K562 (cell line): ENCODE measurements around the gene RIOK3. TPM values are rescaled to one million over a fixed set of nuclear protein-coding genes. Genes with fewer than 3 reads are reported as not detected.

ENCODE experiments used
- ATAC-seq: fragments of 200-7000 bp; cut with Tn5 transposase; 3 replicates; pipeline ENCODE4 v1.9.1; 2020; ENCODE audit warnings: moderate library complexity
- BruUV-seq: library from RNA; stranded (reverse); fragments of 400-500 nt; replicated peaks from 2 replicates; lab custom pipeline; 2021; lab: Mats Ljungman, UMichigan
- CTCF ChIA-PET: fragments of 300-600 bp; formaldehyde crosslinking; extraction: SDS; loops from one replicate; lab custom pipeline; 2021; ENCODE audit warnings: low intra/inter-chr PET ratio; lab: Yijun Ruan, JAX
- POLR2A ChIA-PET: fragments of 300-600, 350-650 bp; sonication (Branson Sonifier 250); formaldehyde crosslinking; extraction: SDS; loops from one replicate; lab custom pipeline; 2021; ENCODE audit warnings: antibody characterized with exemption, inconsistent platforms; lab: Yijun Ruan, JAX
- DNase-seq, 4 experiments: peaks; one replicate each; pipeline versions ENCODE4 v3.0.0 to v3.0.0-alpha.2; 2011 to 2018; ENCODE audit warnings: low spot score in 3 of 4, mixed read lengths in 3 of 4; ENCODE audit errors: extremely low read depth in 1 of 4
- FAIRE-seq: peaks from 2 replicates; lab custom pipeline; 2011; peaks lifted over from hg19 to GRCh38; lab: Jason Lieb, UNC
- H2AFZ ChIP-seq: 2 replicates; pipeline ENCODE4 v1.6.0; 2011; ENCODE audit warnings: low read depth, low read length, control low read depth, inconsistent platforms
- H3K27ac ChIP-seq: fragments of 200-600 bp; 3 replicates; pipeline ENCODE4 v1.8.0; 2011; ENCODE audit warnings: low read depth, mild to moderate bottlenecking, control low read depth, inconsistent platforms, low read length, moderate library complexity, mixed read lengths; ENCODE audit errors: extremely low read depth
- H3K27me3 ChIP-seq, 2 experiments: fragments of 300-600 bp in 1 of 2; 2 replicates in 1 of 2; 3 replicates in 1 of 2; pipeline versions ENCODE4 v1.6.0 to v1.8.0; 2011; ENCODE audit warnings: inconsistent platforms in 2 of 2, low read length in 2 of 2, mild to moderate bottlenecking in 1 of 2, mixed read lengths in 1 of 2, moderate library complexity in 1 of 2; ENCODE audit not compliant: control insufficient read depth in 2 of 2, insufficient read depth in 2 of 2
- H3K36me3 ChIP-seq: fragments of 300-600 bp; 3 replicates; pipeline ENCODE4 v1.8.0; 2011; ENCODE audit warnings: mild to moderate bottlenecking, low read length, inconsistent platforms; ENCODE audit not compliant: control insufficient read depth, insufficient read depth
- H3K4me1 ChIP-seq, 2 experiments: fragments of 200-600 bp in 1 of 2; replicated peaks in 1 of 2; 2 replicates in 1 of 2; 3 replicates in 1 of 2; pipeline versions ENCODE4 v1.5.1 to v1.8.0; 2011; ENCODE audit warnings: inconsistent platforms in 2 of 2, low read length in 2 of 2, mild to moderate bottlenecking in 1 of 2, mixed read lengths in 1 of 2, moderate library complexity in 1 of 2; ENCODE audit not compliant: control insufficient read depth in 2 of 2, insufficient read depth in 2 of 2
- H3K4me2 ChIP-seq: 2 replicates; pipeline ENCODE4 v1.6.1; 2011; ENCODE audit warnings: low read length, control low read depth, inconsistent platforms, mixed read lengths; ENCODE audit not compliant: insufficient read depth
- H3K4me3 ChIP-seq: fragments of 200-600 bp; sonication (generic), shearing (Covaris generic); 2 replicates; pipeline ENCODE4 v1.5.1; 2016; ENCODE audit warnings: control low read depth, inconsistent platforms
- H3K79me2 ChIP-seq: fragments of 200-600 bp; 3 replicates; pipeline ENCODE4 v1.8.0; 2011; ENCODE audit warnings: low read length, inconsistent platforms; ENCODE audit not compliant: control insufficient read depth, insufficient read depth
- H3K9ac ChIP-seq, 2 experiments: 2 replicates each; pipeline versions ENCODE4 v1.6.0 to v1.6.1; 2011; ENCODE audit warnings: low read depth in 2 of 2, low read length in 2 of 2, control low read depth in 1 of 2, inconsistent platforms in 1 of 2, mild to moderate bottlenecking in 1 of 2, mixed read lengths in 1 of 2; ENCODE audit not compliant: insufficient read depth in 1 of 2
- H3K9me1 ChIP-seq: one replicate; pipeline ENCODE4 v1.6.0; 2011; ENCODE audit warnings: inconsistent platforms, mild to moderate bottlenecking, low read length, moderate library complexity; ENCODE audit not compliant: control insufficient read depth, insufficient read depth
- H3K9me3 ChIP-seq: replicated peaks from 2 replicates; pipeline ENCODE4 v1.5.1; 2011; ENCODE audit warnings: low read depth, low read length, inconsistent platforms; ENCODE audit not compliant: control insufficient read depth, insufficient read depth
- H4K20me1 ChIP-seq: replicated peaks from 2 replicates; pipeline ENCODE4 v1.6.1; 2011; ENCODE audit warnings: low read length, inconsistent platforms, mixed read lengths; ENCODE audit not compliant: control insufficient read depth, insufficient read depth
- CAMTA2 ChIP-seq: fragments of 250-450 bp; sonication (Bioruptor Pico); conservative IDR thresholded peaks from 2 replicates; pipeline ENCODE4 v1.5.1; 2022
- CBFB ChIP-seq: sonication (generic); formaldehyde crosslinking; IDR thresholded peaks from 2 replicates; pipeline ENCODE4 v1.4.0; 2020; ENCODE audit warnings: mild to moderate bottlenecking, missing genetic modification reagents
- E2F4 ChIP-seq: sonication (generic); formaldehyde crosslinking; IDR thresholded peaks from 2 replicates; pipeline ENCODE4 v1.8.0; 2022; ENCODE audit warnings: mild to moderate bottlenecking, low read depth, missing genetic modification reagents
- HDAC6 ChIP-seq: IDR thresholded peaks from 2 replicates; pipeline ENCODE4 v1.6.1; 2012; ENCODE audit warnings: low read depth, mild to moderate bottlenecking, control low read depth, inconsistent platforms, low read length, moderate library complexity
- HEY1 ChIP-seq: fragments of 250-450 bp; sonication (Bioruptor Pico); IDR thresholded peaks from 2 replicates; pipeline ENCODE4 v1.5.0; 2020; ENCODE audit warnings: mild to moderate bottlenecking, moderate library complexity, borderline replicate concordance
- NCOA6 ChIP-seq: fragments of 450-650 bp; IDR thresholded peaks from 2 replicates; pipeline ENCODE4 v1.6.1; 2017; ENCODE audit warnings: mild to moderate bottlenecking
- PHB2 ChIP-seq: fragments of 450-650 bp; IDR thresholded peaks from 2 replicates; pipeline ENCODE4 v1.6.1; 2017; ENCODE audit warnings: low read depth
- U2AF1 ChIP-seq: fragments of 200-400 bp; formaldehyde crosslinking; optimal IDR thresholded peaks from 2 replicates; pipeline ENCODE3; 2017; ENCODE audit warnings: mild to moderate bottlenecking, low read depth, low read length, moderate library complexity
- ZNF696 ChIP-seq: fragments of 250-450 bp; sonication (Bioruptor Pico); conservative IDR thresholded peaks from 2 replicates; pipeline ENCODE4 v1.4.0; 2020; ENCODE audit warnings: mild to moderate bottlenecking, moderate library complexity
- ZNF717 ChIP-seq: fragments of 250-450 bp; sonication (Bioruptor Pico); IDR thresholded peaks from 2 replicates; pipeline ENCODE4 v1.5.0; 2021
- WGBS: fragments of 100-300 bp; shearing (Covaris generic); methylation state at CpG from one replicate; pipeline ENCODE4 v1.1.6; 2016; ENCODE audit warnings: low coverage, mixed read lengths; ENCODE audit not compliant: insufficient coverage; ENCODE audit errors: missing lambda C conversion rate; 5-methylcytosine and 5-hydroxymethylcytosine counted together
- in situ Hi-C: fragments of 300-500 bp; cut with MboI; formaldehyde crosslinking; loops from 4 replicates; pipeline ENCODE4 v1.15.0; 2018; ENCODE audit warnings: inconsistent platforms, mixed read lengths
- intact Hi-C: fragments of 100-400 bp; cut with micrococcal nuclease; formaldehyde crosslinking; loops from 2 replicates; pipeline ENCODE4 v1.14.2; 2022
- polyA plus RNA-seq, 8 experiments: library from polyadenylated mRNA; depleted of rRNA in 4 of 8; stranded (reverse) in 5 of 8; unstranded in 3 of 8; fragments of >200 nt; fragmentation: Nextera tagmentation in 2 of 8; fragmentation: Illumina TruSeq in 1 of 8; extraction: Ambion mirVana in 2 of 8; extraction: Trizol in 1 of 8; gene quantifications; 2 replicates each; pipeline versions ENCODE4 v1.2.1 to v1.2.3, GENCODE V29; 2011 to 2014; ENCODE audit warnings: inconsistent platforms in 1 of 8, missing spikeins in 1 of 8
- total RNA-seq, 7 experiments: library from RNA; depleted of rRNA in 6 of 7; stranded (reverse); fragments of >200 nt in 6 of 7; fragmentation: Illumina TruSeq in 2 of 7; extraction: Trizol in 2 of 7; gene quantifications; 2 replicates each; pipeline versions ENCODE4 v1.2.1 to v1.2.3, GENCODE V29; 2011 to 2021; ENCODE audit warnings: low replicate concordance in 1 of 7
- TF ChIP-seq, protein P1 (sequence below): IDR thresholded peaks from 2 replicates; pipeline ENCODE4 v1.6.1; 2016; ENCODE audit warnings: missing genetic modification characterization, missing compliant biosample characterization
- TF ChIP-seq, protein P2 (sequence below): sonication (generic); formaldehyde crosslinking; IDR thresholded peaks from 2 replicates; pipeline ENCODE4 v1.8.1; 2023; ENCODE audit warnings: mild to moderate bottlenecking, missing genetic modification reagents

Gene RIOK3
- total and polyA plus RNA-seq, 9 of the 15 experiments (the other 6 are each of a cell fraction or from before 2014, with no cell fraction given): 21.4 to 89.5 (median 62.9) TPM

DNA sequence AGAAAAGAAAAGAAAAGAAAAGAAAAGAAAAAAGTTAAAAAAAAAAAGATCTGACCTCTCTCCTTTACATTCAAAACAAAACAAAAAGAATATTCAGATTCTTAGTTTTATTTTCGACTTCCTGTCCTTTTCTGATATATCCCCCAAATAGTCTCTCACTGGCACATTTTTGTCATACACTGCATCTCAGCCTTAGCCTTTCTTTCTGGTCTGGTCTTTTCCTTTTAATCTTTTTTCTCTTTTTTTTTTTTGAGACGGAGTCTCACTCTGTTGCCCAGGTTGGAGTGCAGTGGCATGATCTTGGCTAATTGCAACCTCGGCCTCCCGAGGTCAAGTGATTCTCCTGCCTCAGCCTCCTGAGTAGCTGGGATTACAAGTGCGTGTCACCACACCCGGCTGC, 1.6 kb upstream of the RIOK3 start:
- peak; percentile 32 for TF ChIP-seq U2AF1
- TF ChIP-seq, protein P1, sequence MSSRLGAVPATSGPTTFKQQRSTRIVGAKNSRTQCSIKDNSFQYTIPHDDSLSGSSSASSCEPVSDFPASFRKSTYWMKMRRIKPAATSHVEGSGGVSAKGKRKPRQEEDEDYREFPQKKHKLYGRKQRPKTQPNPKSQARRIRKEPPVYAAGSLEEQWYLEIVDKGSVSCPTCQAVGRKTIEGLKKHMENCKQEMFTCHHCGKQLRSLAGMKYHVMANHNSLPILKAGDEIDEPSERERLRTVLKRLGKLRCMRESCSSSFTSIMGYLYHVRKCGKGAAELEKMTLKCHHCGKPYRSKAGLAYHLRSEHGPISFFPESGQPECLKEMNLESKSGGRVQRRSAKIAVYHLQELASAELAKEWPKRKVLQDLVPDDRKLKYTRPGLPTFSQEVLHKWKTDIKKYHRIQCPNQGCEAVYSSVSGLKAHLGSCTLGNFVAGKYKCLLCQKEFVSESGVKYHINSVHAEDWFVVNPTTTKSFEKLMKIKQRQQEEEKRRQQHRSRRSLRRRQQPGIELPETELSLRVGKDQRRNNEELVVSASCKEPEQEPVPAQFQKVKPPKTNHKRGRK (tag): peak; percentile 74
- no peak for TF ChIP-seq ZNF717 (CRISPR knock-in tag)
- peaks cover 4% of the 10 kb centered on the region; the same call in 2 of the 3 replicates for H3K36me3 ChIP-seq
- in situ Hi-C loops (no loop called here), intact Hi-C loops (no loop called here)
- no peak for DNase-seq
- POLR2A ChIA-PET: no interaction called here
- no peaks in the 10 kb centered on the region for H3K9me3 ChIP-seq
- no peaks in the 10 kb centered on the region for H3K9me1 ChIP-seq
- H4K20me1 ChIP-seq: no peaks in the 10 kb centered on the region; the same call in 1 of the 2 replicates
- CTCF ChIA-PET: no interaction called here
- H3K27me3 ChIP-seq: no peaks in the 10 kb centered on the region
- H3K4me2 ChIP-seq: no peak overlapping the region
- H2AFZ ChIP-seq: no peak overlapping the region
- H3K4me3 ChIP-seq: no peak overlapping the region
- peaks cover 35% of the 10 kb centered on the region for H3K79me2 ChIP-seq
- FAIRE-seq: no peak
- H3K27ac ChIP-seq: no peak overlapping the region
- H3K9ac ChIP-seq: no peak overlapping the region
- peaks cover 12 to 22% of the 10 kb centered on the region in 2 experiments for H3K4me1 ChIP-seq
- 77% methylated on average over 5 of the region's 6 CpGs for WGBS
- ATAC-seq: no peak
- no TSS peak for BruUV-seq

DNA sequence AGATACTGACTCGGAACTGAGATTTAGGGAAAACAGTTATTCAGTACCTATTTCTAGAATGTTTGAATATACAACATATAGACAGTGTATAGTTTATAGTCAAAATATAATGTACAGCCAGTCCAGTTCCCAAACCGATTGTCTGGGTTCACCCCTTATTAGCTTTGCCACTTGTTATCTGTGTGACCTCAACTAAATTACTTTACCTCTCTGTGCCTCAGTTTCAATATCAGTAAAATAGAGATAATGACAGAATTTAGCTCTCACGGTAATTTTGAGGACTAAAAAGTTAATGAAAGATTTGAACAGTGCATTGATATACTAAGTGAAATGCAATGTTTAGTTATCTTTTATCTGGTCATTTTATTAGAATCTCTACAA, 750 bp upstream of the RIOK3 start:
- H2AFZ ChIP-seq: peak overlapping the region; percentile 96
- peak overlapping the region; percentile 77 for H3K27ac ChIP-seq
- WGBS: 35% methylated on average over 3 of the region's 3 CpGs
- H3K4me2 ChIP-seq: peak overlapping the region; percentile 98
- no peaks in the 10 kb centered on the region for H3K27me3 ChIP-seq
- H4K20me1 ChIP-seq: no peaks in the 10 kb centered on the region; the same call in 1 of the 2 replicates
- H3K9ac ChIP-seq: peak overlapping the region in 1 of 2 experiments; percentile 85; a peak in 2 of 4 replicates
- CTCF ChIA-PET: no interaction called here
- ATAC-seq: no peak
- H3K36me3 ChIP-seq: peaks cover 9% of the 10 kb centered on the region; the same call in 2 of the 3 replicates
- no peak for DNase-seq
- H3K4me1 ChIP-seq: peaks cover 12 to 22% of the 10 kb centered on the region in 2 experiments
- H3K79me2 ChIP-seq: peaks cover 44% of the 10 kb centered on the region
- no peaks in the 10 kb centered on the region for H3K9me3 ChIP-seq
- in situ Hi-C loops (no loop called here), intact Hi-C loops (no loop called here)
- FAIRE-seq: no peak
- no peaks in the 10 kb centered on the region for H3K9me1 ChIP-seq
- POLR2A ChIA-PET: interaction anchor here (0.6 to 2.2 kb wide), 5 partner anchors 10 to 56 kb away, joined by 3 to 6 read pairs (median 3); no protein-coding TSS in a partner anchor
- no TSS peak for BruUV-seq
- peak overlapping the region; percentile 94 for H3K4me3 ChIP-seq
- no peak for TF ChIP-seq HDAC6
- peak; percentile 42; the same call in 1 of the 2 replicates for TF ChIP-seq NCOA6
- TF ChIP-seq PHB2: no peak
- TF ChIP-seq CAMTA2 (CRISPR knock-in tag): no peak
- TF ChIP-seq ZNF696 (CRISPR knock-in tag): no peak
- no peak for TF ChIP-seq CBFB (CRISPR knock-in tag)
- TF ChIP-seq, protein P2, sequence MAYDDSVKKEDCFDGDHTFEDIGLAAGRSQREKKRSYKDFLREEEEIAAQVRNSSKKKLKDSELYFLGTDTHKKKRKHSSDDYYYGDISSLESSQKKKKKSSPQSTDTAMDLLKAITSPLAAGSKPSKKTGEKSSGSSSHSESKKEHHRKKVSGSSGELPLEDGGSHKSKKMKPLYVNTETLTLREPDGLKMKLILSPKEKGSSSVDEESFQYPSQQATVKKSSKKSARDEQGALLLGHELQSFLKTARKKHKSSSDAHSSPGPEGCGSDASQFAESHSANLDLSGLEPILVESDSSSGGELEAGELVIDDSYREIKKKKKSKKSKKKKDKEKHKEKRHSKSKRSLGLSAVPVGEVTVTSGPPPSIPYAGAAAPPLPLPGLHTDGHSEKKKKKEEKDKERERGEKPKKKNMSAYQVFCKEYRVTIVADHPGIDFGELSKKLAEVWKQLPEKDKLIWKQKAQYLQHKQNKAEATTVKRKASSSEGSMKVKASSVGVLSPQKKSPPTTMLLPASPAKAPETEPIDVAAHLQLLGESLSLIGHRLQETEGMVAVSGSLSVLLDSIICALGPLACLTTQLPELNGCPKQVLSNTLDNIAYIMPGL (CRISPR knock-in tag): no peak
- TF ChIP-seq E2F4: no peak
- no peak for TF ChIP-seq HEY1 (CRISPR knock-in tag)
